GM19023 (cell line): ENCODE measurements around the gene RGS7.
"Not testable (repeated sequence)": the region's sequence is repeated elsewhere in the genome, so short reads cannot be mapped to it uniquely, and the experiment has no call there.

Experiments
- ATAC-seq: cut with Tn5 transposase; IDR thresholded peaks from one replicate; pipeline ENCODE4 v1.9.1; 2021; ENCODE audit warnings: mild to moderate bottlenecking, moderate library complexity; ENCODE audit not compliant: unreplicated experiment

The RGS7 gene

DNA sequence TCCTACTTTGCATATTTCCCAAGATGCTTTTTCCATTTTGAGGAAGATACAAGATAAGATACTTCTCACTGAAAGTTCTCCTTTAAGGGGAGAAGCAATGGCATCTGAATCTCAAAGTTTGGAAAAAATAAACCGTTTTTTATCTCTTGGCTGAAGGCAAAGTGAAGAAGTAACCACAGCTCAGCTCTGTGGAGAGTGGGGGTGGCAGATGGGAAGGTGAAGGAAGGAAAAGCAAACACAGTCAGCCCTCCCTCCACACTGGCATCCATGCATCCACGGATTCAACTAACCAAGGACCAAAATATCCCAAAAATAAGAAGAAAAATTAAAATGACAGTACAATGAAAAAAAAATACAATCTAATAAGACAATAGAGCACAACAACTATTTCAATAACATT lies 211.1 kb downstream of the RGS7 start:
- ATAC-seq, result no peak

DNA sequence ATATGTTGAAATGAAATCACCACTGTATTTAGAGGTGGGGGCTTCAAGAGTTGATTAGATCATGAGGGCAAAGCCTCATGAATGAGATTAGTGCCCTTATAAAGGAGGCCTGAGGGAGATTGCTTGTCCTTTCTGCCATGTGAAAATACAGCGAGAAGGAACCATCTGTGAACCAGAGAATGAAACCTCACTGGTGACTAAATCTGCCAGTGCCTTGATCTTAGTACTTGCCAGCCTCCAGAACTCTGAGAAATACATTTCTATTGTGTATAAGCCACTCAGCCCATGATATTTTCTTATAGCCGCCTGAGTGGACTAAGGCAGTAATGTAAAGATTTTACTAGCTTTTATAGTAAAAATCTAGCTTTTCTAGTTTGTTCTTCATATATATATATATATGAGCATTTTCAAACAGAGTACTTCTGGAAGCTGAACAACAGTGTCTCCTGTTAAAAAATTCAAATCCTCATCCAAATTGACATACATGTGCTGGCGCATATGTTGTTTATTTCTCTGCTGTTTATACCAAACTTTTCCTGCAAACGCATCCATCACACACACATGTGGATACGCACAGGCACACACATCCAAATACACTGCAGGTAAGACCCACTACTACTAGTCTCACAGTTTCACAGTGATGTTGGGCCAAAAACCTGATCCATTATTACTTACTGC lies 213.1 kb downstream of the RGS7 start:
- no peak for ATAC-seq

DNA sequence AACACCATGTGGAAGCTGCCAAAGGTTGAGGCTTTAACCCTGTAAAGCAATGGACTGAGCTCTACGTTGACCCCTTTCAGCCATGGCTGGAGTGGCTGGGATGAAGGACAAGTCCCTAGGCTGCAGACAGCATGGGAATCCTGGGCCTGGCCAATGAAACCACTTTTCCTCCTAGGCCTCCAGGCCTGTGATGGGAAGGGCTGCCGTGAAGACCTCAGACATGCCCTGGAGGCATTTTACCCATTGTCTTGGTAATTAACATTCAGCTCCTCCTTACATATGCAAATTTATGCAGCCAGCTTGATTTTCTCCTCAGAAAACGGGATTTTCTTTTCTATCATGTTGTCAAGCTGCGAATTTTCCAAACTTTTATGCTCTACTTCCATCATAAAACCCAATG lies 214.5 kb downstream of the RGS7 start:
- no peak for ATAC-seq

DNA sequence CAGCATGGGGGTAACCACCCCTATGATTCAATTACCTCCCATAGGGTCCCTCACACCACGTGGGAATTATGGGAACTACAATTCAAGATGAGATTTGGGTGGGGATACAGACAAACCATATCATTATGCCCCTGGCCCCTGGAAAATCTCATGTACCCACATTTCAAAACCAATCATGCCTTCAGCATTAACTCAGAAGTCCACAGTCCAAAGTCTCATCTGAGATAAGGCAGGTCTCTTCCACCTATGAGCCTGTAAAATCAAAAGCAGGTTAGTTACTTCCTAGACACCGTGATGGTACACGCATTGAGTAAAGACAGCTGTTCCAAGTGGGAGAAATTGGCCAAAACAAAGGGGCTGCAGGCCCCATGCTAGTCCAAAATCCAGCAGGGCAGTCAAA lies 215.4 kb downstream of the RGS7 start:
- not testable (repeated sequence) for ATAC-seq

DNA sequence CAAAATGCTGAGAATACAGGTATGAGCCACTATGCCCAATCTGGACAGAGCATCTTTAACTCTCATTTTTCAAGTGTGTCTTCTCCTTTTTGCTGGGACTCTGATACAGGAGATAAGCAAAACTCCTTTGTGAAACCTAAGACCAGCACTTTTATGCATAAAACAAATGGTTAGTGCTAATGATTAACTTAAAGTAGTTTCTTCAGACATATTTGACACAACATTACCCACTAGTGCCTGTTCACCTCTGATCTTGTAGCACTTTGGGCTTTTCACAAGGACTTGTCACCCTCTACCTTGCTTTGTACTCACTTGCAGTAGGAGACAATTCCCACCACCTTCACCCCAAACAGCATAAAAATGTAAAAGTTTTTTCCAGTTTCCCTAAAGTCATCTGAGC lies 216.3 kb downstream of the RGS7 start:
- ATAC-seq, result no peak

DNA sequence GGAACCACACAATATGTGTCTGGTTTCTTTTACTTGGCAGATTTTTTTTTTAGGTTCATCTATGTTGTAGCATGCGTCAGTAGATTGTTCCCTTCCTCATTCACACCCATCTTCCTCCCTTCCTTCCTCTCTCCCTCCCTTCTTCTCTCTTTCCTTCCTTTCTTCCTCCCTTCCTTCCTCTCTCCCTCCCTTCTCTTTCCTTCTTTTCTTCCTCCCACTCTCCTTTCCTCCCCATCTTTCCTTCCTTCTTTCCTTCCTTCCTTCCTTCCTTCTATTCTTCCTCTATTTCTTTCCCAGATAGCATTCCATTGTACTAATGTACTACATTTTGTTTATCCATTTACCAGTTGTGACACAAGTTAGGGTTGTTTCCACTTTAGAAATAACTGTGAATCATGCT lies 218.0 kb downstream of the RGS7 start:
- no peak for ATAC-seq

DNA sequence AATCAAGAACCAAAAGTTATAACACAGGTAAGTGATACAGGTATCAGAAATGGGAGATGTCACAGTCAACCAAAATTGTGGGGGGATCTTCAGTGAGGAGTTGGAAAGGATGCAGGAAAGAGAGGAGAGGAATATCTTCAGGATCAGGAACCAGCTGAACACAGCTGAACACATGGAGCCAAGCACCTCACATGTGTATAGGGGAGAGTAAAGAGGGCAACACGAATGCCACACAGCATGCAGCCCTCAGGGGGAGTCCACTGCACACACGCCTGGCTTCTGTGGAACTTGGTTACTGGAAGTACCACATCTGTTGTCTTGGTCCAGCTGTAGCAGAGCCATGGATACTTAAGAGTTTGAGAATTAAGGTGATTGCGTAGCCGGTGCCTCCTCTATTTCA lies 218.8 kb downstream of the RGS7 start:
- ATAC-seq, result no peak

DNA sequence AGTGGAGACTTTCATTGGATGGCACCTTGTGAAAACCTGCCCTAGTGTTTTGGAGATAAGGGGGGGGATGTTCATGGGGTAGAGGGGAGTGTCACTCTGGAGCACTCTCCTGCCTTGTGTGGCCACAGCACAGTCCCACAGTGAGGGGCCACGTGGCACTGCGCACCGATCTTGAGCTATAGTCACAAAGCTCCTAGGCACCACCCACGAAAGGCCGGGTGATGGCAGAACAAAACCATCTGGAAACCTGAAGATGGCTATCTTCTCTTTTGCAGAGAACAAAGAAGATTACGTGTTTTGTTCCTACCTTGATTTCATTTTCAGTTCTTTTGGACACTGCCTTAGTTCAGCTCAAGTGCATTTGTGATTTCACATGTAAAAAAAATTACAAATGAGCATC lies 220.6 kb downstream of the RGS7 start:
- no peak for ATAC-seq

DNA sequence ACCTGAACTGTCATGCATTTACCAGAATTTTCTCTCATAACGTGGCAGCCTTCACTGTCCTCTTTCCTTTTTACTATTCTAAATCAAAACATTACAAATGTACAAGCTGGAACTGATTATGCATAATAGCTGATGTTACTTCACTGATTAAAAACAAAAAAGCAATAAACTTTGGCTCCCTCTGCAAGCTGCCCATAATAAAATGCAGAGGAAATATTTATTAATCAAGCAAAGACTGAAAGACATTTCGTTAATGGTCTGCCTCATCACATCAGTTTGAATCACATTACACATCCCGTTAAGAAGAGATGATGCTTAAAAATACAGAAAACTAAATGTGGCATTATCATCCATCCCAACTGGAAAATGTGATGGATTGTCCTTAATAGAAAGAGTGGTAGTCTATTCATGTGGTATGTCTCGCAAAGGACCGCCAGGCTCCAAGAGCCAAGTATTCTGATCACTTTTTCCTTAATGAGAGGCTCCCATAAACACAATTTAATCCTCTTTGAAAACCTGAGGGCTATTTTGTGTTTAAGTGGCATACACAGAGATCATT lies 225.3 kb downstream of the RGS7 start:
- no peak for ATAC-seq

DNA sequence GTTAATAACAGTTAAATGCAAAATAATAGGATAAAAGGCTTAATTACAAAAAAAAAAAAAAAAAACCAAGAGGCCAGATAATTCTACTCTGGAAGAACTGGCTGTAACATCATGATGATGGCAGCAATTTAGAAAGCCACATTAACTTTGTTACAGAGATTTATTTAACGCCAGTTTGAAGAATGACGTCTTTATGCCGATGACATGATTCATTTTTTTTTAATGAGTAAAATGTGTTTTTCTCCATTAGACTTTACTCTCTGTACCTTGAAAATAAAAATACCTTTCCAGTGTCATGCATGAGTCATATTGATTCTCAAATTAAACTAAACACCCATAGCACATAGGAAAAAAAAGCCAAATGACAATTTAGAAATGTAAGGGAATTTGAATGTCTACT lies 226.1 kb downstream of the RGS7 start:
- no peak for ATAC-seq

DNA sequence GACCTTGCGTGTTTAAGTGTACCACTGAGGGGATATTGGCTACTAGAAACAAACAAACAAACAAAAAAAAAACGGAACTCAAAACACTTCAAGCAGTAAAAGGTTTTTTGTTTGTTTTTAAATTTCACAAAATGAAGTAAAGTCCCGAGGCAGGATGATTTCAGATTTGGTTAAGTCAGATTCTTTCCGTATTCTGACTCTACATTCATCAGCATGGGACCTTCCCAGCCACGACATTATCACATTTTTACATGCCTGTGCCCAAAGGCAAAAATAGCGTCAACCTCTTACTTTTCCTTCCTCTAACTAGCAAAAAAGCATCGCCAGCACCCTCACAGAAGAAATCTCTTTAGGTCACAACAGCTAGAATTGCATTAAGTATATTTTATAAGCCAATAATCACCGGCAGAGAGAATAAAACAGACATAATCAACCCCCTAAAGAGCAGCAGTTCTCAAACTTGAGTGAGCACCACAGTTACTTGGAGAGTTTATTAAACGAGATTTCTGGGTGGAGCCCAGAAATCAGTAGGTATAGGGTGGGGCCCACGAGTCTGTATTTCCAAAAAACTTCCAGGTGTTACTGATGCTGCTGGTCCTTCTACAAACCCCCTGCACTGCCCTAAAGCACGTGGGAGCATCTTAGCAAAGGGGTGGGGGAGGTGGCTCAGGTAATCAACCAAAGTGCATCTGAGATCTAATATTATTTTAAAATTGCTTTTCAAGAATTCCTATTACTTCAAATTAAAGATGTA lies 227.6 kb downstream of the RGS7 start:
- ATAC-seq, result no peak

DNA sequence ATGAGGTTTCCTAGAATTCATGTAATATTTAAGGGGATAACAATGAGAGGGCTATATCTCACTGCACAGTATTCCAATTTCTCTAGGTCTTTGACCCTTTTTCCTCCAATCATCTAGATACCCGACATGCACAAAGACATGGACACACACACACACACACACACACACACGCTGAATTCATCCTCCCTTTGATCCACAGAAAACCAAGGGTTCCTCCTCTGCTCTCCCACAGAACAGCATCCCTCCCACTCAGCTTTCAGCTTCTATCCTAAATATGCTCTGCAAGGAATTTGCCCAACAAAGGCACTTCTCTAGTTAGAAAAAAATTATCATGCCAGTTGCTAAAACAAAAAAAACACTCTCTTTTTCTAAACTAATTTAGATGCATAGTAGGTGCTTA lies 231.7 kb downstream of the RGS7 start:
- ATAC-seq, result no peak

DNA sequence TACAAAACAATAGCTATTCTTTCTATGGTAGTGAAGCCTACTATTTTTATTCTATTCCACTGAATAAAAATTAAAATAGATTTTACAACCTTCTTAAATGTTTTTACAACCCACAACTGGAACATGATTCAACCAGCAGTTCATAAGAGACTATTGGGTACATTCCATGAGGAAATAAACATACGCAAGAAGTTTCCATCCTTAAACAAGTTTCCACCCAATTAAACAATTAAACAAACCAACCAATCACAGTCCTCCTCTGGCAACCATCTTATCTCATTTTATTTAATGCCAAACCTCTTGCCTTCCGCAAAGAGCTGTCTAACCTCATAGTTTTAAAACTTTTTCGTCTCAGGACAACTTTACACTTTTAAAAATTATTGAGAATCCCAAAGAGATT lies 239.0 kb downstream of the RGS7 start:
- ATAC-seq, result no peak

DNA sequence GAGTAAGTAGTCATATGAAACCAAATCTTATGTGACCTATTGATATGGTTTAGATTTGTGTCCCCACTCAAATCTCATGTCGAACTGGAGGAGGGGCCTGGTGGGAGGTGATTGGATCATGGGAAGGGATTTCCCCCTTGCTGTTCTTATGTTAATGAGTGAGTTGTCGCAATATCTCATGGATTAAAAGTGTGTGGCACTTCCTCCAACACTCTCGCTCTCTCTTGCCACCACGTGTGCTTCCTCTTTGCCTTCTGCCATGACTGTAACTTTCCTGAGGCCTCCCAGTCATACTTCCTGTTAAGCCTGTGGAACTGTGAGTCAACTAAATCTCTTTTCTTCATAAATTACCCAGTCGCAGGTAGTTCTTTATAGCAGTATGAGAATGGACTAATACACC lies 241.2 kb downstream of the RGS7 start:
- ATAC-seq, result no peak

DNA sequence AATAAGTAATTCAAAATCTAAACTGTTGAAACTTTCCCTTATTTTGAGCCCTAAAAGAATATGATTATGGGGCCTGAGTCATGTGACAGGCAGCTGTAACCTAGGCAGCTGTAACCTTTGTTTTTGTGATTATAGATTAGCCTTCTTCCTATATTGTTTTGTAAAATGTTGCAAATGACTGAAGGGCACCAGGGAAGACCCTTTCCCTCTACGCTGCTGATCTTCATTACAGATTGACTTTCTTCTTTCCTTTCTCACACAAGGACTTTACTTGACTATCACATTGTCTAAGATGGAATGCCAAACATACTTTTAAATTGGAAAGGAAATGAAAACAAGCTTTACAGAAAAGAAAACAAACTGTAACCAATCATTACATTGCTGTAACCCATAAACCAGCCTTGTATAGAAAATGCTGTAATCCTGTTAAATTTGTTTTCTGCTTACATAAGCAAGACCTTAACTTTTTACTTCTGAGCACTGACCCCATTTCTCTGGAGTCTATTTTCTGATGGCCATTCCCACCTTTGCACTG lies 242.2 kb downstream of the RGS7 start:
- ATAC-seq, result no peak

DNA sequence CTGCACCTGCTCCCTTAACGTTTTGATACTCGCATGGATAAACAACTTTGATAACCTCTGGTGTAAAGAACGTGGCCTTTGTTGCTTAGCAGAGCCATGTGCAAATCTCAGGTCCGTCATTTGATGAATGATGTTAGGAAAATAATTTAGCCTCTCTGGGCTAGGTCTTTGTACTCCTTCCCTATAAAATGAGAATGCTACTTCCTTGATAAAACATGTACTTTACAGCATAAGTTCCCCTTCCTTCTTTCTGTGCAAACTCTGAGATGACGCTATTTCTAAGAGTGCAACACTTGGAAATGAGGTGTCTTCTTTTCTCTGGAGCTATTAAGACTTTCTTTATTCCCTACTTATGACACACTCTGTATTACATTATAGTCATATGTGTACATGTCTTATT lies 243.4 kb downstream of the RGS7 start:
- ATAC-seq, result no peak

DNA sequence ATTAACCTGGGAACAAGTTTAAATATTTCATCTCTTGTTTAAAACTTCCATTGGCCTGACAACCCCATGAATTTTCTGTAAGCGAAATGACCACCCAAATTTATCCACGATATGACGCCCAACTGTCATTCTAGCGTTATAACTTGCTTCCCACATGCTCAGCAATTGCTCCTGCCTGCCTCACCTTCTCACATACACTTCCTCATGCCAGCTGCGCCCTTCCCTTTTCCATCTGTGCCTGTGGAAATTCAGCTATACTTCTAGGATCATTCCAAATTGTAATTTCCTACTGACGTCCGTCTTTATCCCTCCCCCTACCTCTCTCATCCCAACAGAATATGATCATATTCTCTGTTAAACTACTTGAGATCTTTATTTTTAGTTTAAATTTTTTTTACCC lies 248.0 kb downstream of the RGS7 start:
- ATAC-seq, result no peak

DNA sequence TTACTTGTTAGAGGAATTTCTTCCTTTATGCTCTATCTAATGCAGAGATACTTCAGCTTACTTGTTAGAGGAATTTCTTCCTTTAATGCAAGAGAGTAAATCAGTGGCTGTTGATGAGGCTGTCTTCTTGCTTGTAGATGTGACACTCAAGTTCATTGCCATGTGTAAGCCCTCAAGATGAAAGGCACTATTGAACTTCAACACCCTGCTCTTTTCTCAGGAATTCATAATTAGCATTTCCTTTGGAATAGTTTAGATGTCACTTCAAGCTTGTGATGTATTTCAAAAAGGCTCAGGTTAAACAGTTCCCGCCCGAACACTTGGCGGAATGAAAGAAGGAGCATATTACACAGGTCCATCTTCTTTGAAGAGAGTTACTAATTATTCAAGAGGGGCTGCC lies 251.9 kb downstream of the RGS7 start:
- no peak for ATAC-seq

DNA sequence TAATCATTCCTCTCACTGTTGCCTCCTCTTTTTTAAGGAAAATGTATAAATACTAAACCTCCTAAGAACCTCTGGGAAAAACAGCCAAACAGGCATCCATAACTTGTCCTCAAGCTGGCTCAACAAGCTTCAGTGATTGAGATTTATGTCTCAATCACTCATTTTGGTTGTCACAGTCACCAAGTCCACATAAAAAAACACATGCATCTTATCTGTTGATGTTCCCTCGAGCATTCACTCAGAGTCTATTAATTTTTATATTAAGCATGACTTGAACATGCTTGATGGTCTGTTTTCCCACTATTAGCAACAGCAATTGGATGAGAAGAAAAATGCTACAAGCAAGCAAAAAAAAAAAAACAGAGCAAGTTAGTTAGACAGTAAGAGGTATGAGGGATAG lies 254.3 kb downstream of the RGS7 start:
- no peak for ATAC-seq

DNA sequence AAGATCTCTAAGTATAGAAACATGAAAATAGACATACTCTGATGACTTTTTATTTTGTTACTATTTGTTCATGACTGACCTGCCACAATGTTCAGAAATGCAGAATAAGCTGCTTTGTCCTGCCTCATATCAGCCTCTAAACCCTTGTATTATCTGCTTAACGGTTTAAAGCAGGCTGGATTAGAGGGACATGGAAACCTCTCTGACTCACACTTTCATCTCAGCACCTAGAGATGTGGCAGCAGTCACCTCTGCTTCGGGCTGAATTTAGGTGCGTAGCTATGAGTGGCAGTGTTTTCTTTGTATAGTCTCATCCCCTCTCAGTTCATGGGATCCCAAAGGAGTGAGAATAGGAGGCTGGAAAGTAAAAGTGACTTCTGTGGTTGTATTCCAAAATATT lies 255.4 kb downstream of the RGS7 start:
- no peak for ATAC-seq

DNA sequence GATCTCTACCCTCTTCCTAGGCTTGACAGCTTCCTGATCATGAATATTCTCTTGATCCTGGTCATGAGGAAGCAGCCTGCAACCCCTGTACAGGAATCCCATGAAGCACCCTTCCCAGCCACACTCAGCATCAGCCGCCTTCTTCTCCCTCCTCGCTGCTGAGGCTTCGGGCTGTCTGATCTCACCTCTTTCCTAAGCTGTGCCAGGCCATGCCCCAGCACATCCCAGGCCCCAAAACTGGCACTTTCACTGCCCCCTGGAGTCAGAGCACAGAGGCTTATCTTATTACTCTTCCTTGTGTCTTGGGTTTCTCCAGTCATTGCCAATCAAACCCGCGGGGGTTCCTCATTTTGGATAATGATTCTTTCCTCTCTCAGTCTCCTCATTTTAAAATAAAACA lies 259.5 kb downstream of the RGS7 start:
- ATAC-seq, result no peak

DNA sequence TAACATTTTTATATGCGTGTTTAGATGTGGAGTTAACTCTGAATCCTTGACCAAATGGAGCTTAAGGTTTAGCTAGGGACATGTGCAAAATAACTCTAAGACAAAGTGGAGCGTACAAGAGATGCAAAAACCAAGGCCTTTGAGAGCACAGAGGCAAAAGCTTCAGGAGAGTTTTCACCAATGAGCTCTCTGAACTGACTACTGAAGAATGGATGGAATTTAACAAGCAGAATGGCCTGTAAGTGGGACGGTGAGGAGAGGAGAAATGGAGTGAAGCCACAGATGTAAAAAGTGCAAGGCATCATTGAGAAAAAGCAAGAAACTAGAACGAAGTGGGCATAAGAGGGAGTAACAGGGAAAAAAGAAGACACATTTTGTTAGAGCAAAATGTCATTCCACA lies 260.0 kb downstream of the RGS7 start:
- ATAC-seq, result no peak
